Mucosa of descending colon (tissue), 3 donors: ENCODE data around the gene DCP1B. TPM values are rescaled to one million over a fixed set of nuclear protein-coding genes. Genes with fewer than 3 reads are reported as not detected.

Experiments
- ATAC-seq: fragments of 200-7000 bp; cut with Tn5 transposase; one replicate; pipeline ENCODE4 v1.9.1; 2020; ENCODE audit warnings: mild to moderate bottlenecking, moderate library complexity
- DNase-seq, 3 donors: peaks; one replicate each; pipeline ENCODE4 v3.0.0-alpha.2; 2020
- H3K36me3 ChIP-seq: fragments of 200-600 bp; one replicate; pipeline ENCODE4 v1.8.0; 2021; ENCODE audit warnings: low read depth, mild to moderate bottlenecking
- H3K4me1 ChIP-seq: fragments of 200-600 bp; one replicate; pipeline ENCODE4 v1.8.0; 2021; ENCODE audit warnings: low read depth, mild to moderate bottlenecking
- H3K4me3 ChIP-seq: fragments of 200-600 bp; one replicate; pipeline ENCODE4 v1.8.0; 2021; ENCODE audit warnings: mild to moderate bottlenecking
- H3K9me3 ChIP-seq: fragments of 200-600 bp; one replicate; pipeline ENCODE4 v1.8.0; 2021; ENCODE audit warnings: mild to moderate bottlenecking
- CTCF ChIP-seq: fragments of 200-600 bp; IDR thresholded peaks from one replicate; pipeline ENCODE4 v1.8.0; 2022; ENCODE audit warnings: antibody characterized with exemption, mild to moderate bottlenecking
- intact Hi-C, 2 donors: fragments of 100-400 bp; cut with DNase I in 1 of 2; cut with micrococcal nuclease in 1 of 2; formaldehyde crosslinking; loops; one replicate each; pipeline versions ENCODE4 v1.11.0 to v1.11.1; 2022; cut with DNase I, micrococcal nuclease
- total RNA-seq, 3 donors: library from RNA; stranded (reverse); fragmentation: NEBNext Ultra II Directional in 2 of 3; extraction: Animal tissue kit (Norgen Biotek cat#: 25700) in 2 of 3; gene quantifications; one replicate each; pipeline versions ENCODE4 v1.2.1 to v1.2.4, GENCODE V29; 2021 to 2023
- donor health status: DM: no; HTN: no; CAD: no; lungs with moderate emphysema.
- donor health status: DM: no; HTN: no; CAD: no.
- donor health status: DM: no; HTN: yes; CAD: no.

Gene DCP1B
- total RNA-seq, 3 donors from 2014 or later: 10.1 to 27.3 (median 12.6) TPM

- DNase-seq: peak; percentile 84 to 89 (median 86)
- Histone ChIP-seq H3K4me3 (no peak overlapping the region), H3K9me3 (no peaks in the 10 kb centered on the region), H3K36me3 (no peaks in the 10 kb centered on the region), H3K4me1 (peaks cover 37% of the 10 kb centered on the region)
- no peak for TF ChIP-seq CTCF
- intact Hi-C loops: loop anchor here (5.0 to 10.0 kb wide), 3 partner anchors 139 to 302 kb away; no protein-coding TSS in a partner anchor
- peak; percentile 81 for ATAC-seq
Observed at GRCh38 chr12:1936406-1937320, 67.6 kb downstream of the DCP1B start.

GRCh38 chr12:1935700-1936378 is 68.4 kb downstream of the DCP1B start:
- ATAC-seq: peak; percentile 35

GRCh38 chr12:1935242-1935641 is 69.0 kb downstream of the DCP1B start:
- peaks cover 39% of the 10 kb centered on the region for H3K4me1 ChIP-seq
- no peak for DNase-seq

More at GRCh38 chr12:1935700-1936378, 68.4 kb downstream of the DCP1B start:
- H3K36me3 ChIP-seq: no peaks in the 10 kb centered on the region
- no peak overlapping the region for H3K4me3 ChIP-seq
- intact Hi-C loops: loop anchor here (5.0 to 10.0 kb wide), 3 partner anchors 139 to 301 kb away; no protein-coding TSS in a partner anchor
- TF ChIP-seq CTCF: no peak
- H3K4me1 ChIP-seq: peaks cover 39% of the 10 kb centered on the region
- peak in 2 of 3 donors; percentile 50 to 77 for DNase-seq
- no peaks in the 10 kb centered on the region for H3K9me3 ChIP-seq

GRCh38 chr12:1934831-1935230 is 69.4 kb downstream of the DCP1B start:
- DNase-seq: no peak
- no peak for ATAC-seq
- H3K4me1 ChIP-seq: peaks cover 37% of the 10 kb centered on the region
- intact Hi-C loops: loop anchor here (5.0 to 10.0 kb wide), 3 partner anchors 138 to 300 kb away; no protein-coding TSS in a partner anchor
- H3K36me3 ChIP-seq: no peaks in the 10 kb centered on the region
- H3K4me3 ChIP-seq: no peak overlapping the region
- no peaks in the 10 kb centered on the region for H3K9me3 ChIP-seq
- TF ChIP-seq CTCF: no peak

More at GRCh38 chr12:1935242-1935641, 69.0 kb downstream of the DCP1B start:
- H3K36me3 ChIP-seq: no peaks in the 10 kb centered on the region
- H3K4me3 ChIP-seq: no peak overlapping the region
- intact Hi-C loops: loop anchor here (5.0 to 10.0 kb wide), 3 partner anchors 138 to 300 kb away; no protein-coding TSS in a partner anchor
- ATAC-seq: no peak
- no peak for TF ChIP-seq CTCF
- no peaks in the 10 kb centered on the region for H3K9me3 ChIP-seq

GRCh38 chr12:1934068-1934467 is 70.2 kb downstream of the DCP1B start:
- intact Hi-C loops: loop anchor here (10.0 kb wide), 2 partner anchors 279 to 299 kb away; no protein-coding TSS in a partner anchor
- DNase-seq: no peak
- Histone ChIP-seq H3K9me3 (no peaks in the 10 kb centered on the region), H3K4me3 (no peak overlapping the region), H3K36me3 (no peaks in the 10 kb centered on the region), H3K4me1 (peaks cover 33% of the 10 kb centered on the region)
- ATAC-seq: no peak
- no peak for TF ChIP-seq CTCF
